Measurements from ENCODE around the gene TMEM30A.

TMEM30A gene

DNA sequence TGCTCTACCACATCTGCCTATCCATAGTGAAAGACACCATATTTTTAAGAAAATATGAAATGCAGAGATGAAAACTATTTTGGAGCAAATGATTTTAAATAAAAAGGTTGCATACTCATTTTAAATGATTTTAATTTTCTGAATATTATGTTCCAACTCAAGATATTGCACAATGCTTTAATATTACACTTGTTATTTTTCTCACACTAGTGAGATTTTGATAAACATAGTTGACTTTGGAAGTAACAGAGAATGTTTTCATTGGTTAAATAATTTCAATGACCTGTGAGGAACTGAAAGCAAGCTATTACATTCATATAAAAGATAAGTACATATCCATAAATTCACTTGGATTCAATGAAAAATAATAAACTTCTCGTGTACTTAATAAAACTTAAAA lies 7.2 kb upstream of the TMEM30A start:
- DNase-seq (ENCODE audit: low spot score), result no peak

DNA sequence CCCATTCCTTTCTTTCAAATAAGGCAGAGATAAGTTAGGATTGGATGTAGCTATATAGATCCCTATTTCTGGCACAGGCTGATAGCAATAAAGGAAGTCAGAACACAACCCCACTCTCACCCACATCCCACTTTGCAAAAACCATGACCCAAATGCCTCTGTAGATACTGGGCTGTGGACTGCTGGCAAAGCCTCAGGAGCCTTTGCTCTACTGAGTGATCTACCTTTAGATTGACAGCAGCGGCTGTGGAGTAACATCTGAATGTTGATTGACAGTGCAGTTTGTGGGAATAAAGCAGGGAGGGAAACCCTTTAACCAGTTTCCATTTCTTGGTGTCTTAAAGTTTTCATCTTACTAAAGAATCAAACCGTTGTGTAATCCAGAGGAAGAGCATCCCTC lies 6.7 kb upstream of the TMEM30A start:
- DNase-seq (ENCODE audit: low spot score), result no peak

DNA sequence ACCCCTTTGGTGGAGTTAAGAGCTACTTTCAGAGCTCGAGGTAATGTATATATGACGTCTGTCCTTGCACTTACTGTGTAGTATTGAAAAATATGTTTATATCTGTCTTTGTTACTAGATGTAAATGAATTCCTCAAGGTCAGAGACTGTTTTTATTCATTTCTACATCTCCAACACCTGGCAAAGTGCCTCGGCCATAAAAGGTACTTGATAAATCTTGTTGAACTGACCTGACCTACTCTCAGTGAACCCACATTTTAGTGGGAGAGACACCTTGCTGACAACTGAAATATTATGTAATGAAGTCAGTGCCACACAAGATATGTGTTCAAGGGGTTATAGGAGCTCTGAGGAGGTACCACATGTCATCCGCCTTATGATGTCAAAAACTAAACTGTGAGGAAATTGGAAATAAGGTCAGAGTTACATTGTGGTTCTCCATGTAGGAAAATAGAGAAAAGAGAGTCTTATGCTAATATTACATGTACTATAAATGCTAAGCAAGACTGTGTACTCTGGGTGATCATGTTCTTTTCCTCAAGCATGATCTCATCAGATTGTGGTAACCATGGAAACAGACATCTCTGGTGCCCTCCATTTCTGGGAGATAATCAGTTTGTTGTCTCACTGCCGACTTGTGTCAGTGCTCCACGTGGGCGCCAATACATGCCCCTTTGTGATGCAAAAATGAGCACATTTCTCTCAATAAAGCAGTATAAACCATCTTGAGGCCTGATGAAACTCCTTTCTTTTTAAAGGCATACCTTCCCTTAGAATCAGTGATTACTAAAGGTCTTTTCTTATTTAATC lies 5.7 kb upstream of the TMEM30A start:
- no peak for DNase-seq (ENCODE audit: low spot score)

DNA sequence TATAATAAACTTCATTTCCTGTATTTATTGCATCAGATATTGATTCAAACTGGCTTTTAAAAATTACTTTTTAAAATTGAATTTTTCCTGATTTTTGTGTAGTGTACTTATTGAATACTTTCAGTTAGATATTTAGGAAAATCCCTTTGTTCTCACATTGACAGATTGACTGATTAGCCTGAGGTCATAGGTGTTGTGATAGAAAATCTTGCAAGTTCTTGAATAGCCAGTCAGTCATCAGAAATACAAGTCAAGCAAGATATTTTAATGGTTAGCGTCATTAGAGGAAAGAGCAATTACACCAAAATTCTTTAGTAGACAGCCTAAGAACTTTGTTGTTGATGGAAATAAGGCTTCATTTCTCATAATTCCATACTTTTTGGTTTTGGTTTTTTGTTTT lies 3.4 kb upstream of the TMEM30A start:
- DNase-seq (ENCODE audit: low spot score), result no peak

DNA sequence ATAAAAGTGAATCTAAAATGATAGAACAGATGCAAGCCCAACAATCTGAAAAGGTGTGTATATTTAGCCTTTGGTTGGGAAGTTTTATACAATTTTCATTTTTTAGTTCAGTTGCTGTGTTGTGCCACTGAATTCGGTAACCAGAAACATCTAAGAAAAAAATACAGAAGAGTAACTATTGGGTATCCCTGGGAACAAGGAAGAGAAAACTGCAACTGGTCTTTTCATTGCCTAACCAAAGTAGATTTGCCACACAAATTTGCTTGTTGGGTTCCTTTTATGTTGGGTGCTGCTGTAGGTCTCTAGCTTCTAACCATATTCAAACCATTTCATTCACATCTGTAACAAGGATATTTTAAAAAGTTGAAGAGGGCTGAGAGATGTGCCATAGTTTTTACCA lies 2.8 kb upstream of the TMEM30A start:
- DNase-seq (ENCODE audit: low spot score), result no peak

DNA sequence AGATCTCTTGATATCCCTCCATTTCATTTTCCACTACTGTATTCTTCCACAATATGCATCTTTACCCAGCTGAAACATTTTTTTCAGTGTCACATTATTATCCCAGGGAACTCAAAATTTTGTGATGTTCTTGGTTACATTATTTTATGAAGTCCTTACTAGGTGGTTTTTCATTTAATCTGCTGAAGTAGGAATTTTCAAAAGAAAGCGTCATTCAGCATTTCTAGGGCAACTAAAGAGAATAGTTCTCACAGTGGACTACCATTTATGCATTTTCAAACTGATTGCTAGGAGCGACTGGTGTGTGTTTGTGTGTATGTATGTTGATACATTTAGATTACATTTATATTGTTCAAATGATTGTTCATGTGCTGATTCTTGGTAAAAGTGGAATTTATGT lies 2.4 kb upstream of the TMEM30A start:
- no peak for DNase-seq (ENCODE audit: low spot score)

DNA sequence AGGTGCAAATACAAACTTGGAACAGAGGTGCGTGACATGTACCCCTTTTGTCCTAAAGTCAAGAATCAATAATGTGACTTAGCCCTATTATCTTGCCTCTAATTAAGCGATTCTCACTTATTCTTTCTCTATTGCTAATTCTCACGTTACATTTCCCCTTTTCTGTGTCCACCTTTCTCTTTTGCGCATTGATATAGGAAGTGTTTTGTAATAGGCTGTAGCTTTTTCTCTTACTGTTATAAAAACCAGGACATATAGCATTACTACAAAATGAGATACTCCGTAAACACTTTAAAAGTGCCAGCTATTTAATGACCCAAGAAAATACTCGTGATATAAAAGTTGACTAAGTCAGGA lies 669 bp upstream of the TMEM30A start:
- no peak for DNase-seq (ENCODE audit: low spot score)

DNA sequence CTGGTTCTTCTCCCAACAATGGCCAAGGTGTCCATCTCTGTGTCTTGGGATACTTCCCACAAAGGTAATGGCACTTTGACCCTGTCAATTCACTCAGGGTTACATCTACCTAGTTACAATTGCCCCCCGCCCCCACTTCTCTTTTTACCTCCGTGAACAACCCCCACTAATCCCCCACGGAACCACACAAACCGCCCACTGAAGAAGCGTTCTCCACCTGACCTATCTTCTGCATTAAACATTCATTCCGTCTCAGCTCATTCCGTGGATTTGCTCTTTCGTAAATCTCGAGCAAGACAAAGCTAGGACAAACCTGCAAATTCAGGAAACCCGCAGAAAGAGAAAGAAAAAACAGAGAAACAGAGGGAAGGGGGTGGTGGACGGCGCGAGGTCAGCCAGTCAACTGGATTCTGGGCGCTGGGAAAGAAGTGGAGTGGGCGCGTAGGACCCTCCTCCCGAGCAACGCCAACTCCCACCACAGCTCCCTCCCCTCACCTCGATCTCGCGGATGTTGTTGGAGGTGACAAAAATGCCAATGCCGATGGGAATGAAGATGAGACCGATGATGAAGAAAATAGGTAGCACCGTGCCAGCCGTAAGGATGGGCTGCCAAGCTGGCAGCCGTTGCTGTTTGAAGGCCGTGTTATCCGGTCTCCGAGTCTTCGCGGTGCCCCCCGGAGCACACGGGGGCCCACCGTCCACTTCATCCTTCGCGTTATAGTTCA lies 523 bp downstream of the TMEM30A start:
- peak; percentile 21 for DNase-seq (ENCODE audit: low spot score)

DNA sequence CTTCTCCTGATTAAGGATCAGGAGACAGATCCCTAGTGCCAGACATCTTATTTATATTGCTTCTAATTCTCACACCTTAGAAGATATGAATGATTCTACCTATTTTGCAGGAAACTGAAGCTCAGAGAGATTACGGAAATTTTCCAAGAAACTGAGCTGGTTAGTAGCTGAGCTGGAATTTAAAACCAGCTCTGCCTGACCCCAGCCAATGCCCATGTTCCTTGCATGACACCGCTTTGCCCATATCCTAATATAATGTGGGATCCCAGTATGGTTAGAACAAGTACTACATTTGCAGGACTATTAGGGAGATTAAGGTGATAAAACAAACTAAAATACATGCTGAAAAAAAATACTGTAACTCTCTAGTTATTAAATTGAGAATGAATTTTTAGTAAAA lies 1.9 kb downstream of the TMEM30A start:
- DNase-seq (ENCODE audit: low spot score), result no peak

DNA sequence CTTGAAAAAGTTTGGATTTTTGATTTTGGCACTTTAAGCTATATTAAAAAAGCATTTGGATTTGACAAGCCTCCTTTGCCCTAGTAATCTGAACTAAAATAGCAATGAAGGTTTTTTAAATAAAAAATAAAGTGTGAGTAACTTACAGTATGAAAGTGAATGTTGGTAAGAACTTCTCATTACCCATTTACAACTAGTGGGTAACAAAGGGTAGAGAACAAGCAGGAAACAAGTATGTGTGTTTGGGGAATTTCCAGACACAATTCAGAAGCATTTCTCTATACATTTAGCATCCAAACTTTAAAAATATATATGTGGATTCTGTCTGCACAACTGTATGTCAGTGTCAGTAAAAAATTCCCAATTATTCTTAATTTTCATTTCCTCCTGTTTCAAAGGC lies 2.9 kb downstream of the TMEM30A start:
- no peak for DNase-seq (ENCODE audit: low spot score)

DNA sequence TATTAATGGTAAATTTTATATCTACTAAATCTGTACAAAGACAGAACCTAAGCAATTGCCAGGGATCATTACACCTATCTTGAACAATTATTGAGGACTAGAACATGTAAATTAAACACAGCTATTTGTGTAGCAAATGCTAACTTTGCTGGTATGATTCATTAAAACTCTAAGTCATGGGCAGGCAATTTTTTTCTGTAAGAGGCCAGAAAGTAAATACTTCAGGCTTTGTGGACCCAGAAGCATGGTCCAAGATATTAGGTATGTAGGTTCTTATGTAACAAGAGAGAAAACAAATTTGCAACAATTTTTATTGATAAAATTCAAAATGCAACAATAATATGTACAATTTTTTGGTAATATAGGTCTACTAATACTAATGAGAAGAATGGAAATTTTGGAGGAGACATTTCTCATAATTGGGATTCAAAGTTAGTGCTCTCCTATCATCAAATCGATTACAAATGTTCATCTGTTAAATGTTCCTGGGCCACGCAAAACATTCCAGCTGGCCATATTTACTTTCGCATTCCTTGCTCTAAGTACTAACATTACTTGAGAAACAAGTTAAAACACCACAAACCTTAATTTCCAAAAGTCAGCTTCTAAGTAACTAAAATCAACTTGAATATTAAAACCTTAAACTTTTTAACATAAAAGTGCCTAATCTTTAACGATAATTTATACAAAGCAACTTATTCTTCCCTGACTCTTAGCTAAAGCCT lies 4.3 kb downstream of the TMEM30A start:
- no peak for DNase-seq (ENCODE audit: low spot score)

DNA sequence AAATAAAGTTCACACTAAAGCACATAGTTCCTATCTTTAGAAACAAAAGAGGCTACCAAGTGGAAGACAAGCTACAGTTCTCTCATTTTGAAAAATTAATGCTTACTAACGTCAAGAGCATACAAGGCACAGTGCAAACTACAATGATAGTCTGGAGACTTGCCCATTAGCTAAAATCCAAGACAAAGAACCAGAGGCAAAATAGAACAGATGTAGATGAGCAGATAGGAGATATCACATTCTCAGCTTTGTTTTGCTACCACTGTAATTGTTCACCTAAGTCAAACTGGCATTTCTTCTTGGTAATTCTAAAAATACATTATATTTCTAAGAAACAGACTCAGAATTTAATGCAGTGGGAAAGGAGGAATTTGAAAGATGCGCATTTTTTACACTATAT lies 5.2 kb downstream of the TMEM30A start:
- DNase-seq (ENCODE audit: low spot score), result no peak

DNA sequence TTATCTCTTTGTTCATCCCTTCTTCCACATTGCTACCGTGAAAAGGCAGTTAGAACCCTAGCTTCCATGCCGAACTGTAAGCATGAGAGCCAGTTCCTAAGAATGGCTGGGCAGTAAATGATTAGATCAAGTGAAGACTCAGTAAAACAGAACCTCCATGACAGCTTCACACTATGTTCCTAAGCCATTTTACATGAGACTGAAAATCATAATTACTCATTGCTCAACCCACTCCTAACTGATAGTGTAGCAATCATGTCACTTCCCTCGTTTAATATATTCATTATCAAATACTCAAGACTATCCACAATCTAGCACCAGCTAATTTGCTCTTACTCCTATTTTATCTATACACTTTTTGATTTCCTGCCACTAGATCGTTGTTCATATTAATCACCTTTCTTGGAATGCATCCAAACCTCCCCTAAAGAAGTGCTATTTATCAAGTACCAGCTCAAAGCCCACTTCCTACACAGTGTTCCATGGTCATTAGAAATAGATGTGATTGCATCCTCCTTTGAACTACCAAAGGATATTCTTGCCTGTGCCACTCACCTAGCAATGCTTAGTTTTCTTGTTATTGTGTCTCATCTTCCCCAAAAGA lies 6.0 kb downstream of the TMEM30A start:
- DNase-seq (ENCODE audit: low spot score), result no peak

DNA sequence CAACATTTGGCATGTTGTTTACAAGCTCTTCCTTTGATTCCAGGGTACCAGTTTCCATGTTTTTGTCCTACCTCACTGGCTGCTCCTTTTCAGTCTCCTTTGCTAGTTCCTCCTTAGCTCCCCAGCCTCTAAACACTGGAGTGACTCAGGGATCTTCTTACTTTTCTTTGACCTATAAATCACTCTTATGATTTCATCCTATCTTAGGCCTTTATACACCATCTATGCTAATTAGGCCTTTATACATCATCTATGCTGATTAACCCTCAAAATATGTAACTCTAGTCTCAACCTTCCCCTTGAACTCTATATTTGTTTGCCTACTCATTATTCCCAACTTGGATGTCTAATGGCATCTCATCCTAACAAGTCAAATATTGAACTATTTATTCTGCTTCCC lies 9.5 kb downstream of the TMEM30A start:
- DNase-seq (ENCODE audit: low spot score), result peak; percentile 19

DNA sequence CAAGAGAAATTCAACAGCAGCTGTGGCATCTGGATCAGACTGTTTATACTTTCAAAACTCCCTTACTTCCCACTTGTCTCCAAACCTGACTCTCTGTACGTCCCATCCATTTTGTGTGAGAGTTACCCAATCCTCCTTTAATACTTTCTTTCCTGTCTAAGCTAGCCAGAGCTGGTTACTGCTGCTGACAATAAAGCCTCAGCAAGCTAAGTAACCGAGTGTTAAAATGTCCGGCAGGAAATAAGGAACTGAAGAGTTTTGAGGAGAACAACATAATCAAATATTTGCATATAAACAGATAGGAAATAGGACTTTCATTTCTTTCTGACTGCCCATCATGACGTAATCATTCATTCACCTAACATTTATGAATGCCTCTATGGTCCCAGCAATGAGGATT lies 11.6 kb downstream of the TMEM30A start:
- DNase-seq (ENCODE audit: low spot score), result no peak

DNA sequence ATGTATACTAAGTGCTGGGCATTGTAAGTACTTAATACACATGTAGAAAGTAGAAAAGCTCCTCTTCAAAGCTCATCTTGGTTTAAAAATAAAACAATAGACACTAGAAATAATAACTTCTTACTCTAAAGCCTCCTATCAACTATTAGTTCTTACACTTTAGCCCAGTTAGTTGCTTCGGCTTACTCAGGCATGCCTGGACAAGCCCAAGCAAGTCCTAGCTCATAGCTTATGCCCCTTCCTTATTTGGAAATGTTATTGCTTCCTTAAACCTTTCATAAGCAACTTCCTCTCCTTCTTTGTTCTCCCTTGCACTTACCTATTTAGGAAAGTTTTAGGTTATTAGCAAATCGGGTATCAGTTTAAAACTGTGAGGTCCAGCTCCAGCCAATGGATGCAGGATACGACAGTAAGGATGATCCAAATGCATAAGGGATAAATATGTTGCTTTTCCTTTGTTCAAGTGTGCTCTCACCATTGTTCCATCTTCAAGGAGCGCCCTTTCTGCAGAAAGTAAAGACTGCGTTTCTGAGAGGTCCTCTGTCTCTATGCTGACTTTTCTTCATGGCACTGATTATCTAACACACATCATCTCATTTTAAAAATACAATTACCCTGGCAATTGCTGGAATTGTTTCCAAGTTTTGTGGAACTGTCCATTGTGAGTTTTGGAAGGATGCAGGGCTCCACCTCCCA lies 12.3 kb downstream of the TMEM30A start:
- no peak for DNase-seq (ENCODE audit: low spot score)

DNA sequence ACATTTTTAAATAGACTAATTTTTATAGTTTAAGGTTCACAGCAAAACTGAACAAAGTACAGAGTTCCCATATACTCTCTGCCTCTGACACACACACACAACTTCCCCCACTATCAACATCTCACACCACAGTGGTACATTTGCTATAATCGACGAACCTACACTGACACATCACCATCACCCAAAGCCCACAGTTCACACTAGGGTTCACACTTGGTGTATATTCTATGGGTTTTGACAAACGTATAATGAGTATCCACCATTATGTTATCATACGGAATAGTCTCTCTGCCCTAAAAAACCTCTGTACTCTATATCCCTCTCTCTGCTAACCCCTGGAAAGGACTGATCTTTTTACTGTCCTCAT lies 15.6 kb downstream of the TMEM30A start:
- DNase-seq (ENCODE audit: low spot score), result no peak

DNA sequence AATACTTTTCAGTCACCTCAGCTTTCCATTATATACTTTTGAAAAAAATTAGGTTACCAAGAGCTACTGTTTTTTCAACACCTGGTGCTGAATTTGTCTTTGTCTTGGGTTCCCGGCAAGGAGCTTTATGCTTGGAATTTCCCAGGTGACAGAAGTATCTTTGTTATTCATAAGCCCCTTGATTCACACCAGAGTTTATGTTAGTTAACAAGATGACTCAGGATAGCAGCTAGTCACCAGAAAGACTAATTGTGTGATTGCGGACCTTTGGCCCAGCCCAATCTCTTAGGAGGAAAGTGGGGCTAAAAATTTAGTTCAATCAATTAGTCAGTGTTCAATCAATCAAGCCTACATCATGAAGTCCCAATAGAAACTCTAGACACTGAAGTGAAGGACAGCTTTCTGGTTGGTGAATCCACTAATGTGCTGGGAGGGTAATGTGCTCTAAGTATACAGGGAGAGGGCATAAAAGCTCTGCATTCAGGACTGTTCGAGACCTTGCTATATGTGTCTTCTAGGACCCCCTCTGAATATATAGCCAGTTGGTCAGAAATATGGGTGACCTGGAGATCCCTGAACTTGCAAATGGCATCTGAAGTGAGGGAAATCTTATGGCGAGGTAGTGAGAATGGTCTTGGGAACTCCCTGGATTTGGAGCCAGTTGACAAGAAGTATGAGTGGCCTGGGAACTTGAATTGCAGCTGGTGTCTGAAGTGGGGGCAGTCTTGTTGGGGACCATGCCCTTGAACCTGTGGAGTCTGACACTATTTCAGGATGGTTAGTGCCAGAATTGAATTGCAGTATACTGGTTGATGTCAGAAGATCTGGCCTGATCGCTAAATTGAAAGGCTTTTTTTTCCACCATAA lies 16.2 kb downstream of the TMEM30A start:
- DNase-seq (ENCODE audit: low spot score), result no peak

DNA sequence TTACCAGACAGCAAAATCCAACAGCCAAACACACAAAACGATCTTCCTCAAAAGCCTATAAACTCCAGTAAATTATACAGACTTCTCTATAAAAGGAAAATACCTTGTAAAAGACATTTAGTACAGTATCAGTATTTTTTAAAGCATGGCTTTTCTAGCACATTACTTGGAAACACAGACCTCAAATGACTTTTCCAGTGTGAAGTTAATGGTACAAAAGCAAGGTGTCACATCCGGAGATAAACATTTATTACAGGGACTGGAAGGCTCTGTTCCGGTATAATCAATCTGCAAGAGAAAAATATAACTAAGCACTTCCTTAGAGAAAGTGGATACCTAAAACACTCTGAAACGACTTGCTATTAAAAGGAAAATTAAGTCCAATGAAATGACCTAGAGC lies 17.1 kb downstream of the TMEM30A start:
- no peak for DNase-seq (ENCODE audit: low spot score)

DNA sequence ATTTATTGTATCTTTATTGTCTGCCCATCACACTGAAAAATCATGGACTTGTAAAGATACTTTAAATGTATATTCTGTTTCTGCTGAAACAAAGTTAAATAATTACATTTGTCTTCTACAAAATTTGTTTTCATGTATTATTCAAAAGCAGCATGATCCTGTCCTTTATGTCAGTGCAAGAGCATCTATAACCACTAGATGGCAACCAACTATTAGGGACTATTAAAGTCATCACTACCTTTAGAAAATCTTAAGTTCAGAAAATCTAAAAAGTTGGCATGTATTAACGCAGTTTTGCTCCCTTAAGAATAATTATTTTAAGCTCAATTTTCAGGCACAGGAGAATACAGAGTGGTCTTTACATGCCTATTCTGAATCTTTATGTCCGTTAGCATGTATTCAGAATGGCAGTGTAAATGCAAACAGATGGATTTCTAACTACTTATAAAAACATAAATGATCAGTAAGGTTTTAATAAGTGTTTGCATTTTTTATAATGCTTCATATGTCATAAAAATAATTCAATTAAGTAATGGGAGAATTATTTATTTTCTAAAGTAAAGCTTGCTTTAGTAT lies 17.8 kb downstream of the TMEM30A start:
- DNase-seq (ENCODE audit: low spot score), result no peak

DNA sequence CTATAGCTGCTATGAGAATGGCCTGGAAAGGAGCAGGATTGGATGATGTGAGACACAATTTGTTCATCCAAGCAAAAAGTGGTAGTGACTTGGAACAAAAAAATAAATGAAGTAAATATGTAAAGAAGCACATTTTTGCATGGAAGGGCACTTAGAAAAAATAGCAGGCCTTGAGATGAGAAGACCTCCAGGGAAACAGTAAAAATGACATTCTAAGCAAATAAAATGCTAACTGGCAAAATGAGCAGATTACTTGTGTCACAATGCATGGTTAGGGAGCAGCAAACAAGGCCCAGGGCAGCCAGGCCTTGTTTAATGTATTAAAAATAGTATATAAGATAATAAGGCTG lies 21.2 kb downstream of the TMEM30A start:
- no peak for DNase-seq (ENCODE audit: low spot score)

Measured in hepatic stellate cell (primary cell).